AG09319 (cell line): ENCODE results near the gene ABCB8.
A peak's percentile ranks its signal among the peaks of the same experiment; 100 is the strongest.

Experiments
- DNase-seq: peaks from one replicate; pipeline ENCODE4 v3.0.0-alpha.2; 2010; ENCODE audit warnings: low read depth; ENCODE audit errors: extremely low read depth
- CTCF ChIP-seq: IDR thresholded peaks from 2 replicates; pipeline ENCODE4 v1.5.1; 2011; ENCODE audit warnings: low read depth, mild to moderate bottlenecking, inconsistent platforms, low read length, moderate library complexity

The ABCB8 gene

GRCh38 chr7:151012031-151012692 lies 16.1 kb upstream of the ABCB8 start:
- no peak for TF ChIP-seq CTCF
- no peak for DNase-seq

DNA sequence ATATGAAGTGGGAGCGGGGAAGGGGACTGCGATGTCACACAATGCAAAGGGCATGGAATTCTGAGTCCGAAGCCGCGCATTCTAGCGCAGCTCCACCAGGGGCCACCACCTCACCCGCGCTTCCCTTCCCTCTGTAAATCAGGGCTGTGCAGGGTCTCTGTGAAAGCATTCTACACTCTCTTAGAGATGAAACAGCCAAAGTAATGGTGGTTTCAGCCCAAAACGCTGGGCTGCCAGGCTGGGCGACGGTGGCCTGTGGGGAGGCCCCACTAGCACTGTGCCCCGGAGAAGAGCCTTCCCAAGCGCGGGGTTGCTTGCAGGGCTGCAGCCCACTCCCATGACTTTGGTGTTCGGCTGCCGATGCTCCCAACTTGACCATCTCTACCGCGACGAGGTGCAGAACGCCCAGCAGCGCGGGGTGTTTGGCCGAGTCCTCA lies 15.3 kb upstream of the ABCB8 start:
- TF ChIP-seq CTCF, result peak; percentile 69
- no peak for DNase-seq

DNA sequence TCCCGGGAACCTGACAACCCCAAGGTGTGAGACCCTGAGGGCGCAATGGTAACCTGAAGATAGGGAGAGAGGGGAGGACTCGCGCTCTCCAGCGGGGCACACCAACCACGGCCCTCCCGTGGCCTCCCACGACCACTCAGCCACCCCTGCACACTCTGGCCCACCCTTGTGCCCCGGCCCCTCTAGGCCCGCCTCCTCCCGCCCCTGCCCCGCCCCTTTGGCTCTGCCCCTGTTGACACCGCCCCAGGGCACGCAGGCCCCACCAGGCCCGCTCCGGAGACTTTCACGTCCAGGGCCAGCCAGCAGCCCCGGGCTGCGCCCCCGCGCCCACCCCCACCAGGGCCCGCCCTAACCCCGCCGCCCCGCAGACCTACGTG lies 14.9 kb upstream of the ABCB8 start:
- DNase-seq, result no peak
- TF ChIP-seq CTCF, result no peak

DNA sequence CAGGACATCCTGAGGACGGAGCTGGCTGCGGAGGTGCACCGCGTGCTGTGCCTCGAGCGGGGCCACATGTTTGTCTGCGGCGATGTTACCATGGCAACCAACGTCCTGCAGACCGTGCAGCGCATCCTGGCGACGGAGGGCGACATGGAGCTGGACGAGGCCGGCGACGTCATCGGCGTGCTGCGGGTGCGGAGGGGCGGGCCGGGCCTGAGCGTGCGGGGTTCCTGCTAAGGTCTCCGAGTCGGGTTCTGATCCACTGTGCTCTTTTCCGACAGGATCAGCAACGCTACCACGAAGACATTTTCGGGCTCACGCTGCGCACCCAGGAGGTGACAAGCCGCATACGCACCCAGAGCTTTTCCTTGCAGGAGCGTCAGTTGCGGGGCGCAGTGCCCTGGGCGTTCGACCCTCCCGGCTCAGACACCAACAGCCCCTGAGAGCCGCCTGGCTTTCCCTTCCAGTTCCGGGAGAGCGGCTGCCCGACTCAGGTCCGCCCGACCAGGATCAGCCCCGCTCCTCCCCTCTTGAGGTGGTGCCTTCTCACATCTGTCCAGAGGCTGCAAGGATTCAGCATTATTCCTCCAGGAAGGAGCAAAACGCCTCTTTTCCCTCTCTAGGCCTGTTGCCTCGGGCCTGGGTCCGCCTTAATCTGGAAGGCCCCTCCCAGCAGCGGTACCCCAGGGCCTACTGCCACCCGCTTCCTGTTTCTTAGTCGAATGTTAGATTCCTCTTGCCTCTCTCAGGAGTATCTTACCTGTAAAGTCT lies 14.3 kb upstream of the ABCB8 start:
- DNase-seq, result peak; percentile 42
- no peak; the same call in none of the 2 replicates for TF ChIP-seq CTCF

GRCh38 chr7:151014950-151015349 lies 13.3 kb upstream of the ABCB8 start:
- TF ChIP-seq CTCF, result no peak
- no peak for DNase-seq

DNA sequence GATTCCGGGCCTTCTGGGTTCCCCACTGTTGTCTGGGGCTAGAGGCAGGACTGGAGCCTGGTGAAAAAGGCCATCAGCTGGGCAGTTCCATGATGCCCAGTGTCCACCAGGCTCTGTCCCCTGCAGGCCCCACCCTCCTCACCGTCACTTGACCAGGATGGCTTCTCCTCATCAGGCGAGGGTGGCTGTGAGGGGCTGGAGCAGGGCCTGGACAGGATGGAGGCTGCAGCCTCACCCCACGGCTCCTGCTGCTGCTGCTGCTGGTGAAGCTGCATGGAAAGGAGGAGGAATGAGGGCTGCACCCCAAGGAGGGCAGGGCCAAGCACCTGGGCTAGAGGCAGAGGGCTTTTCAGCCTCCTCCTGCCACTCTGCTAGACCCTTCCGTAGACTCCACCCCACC lies 12.3 kb upstream of the ABCB8 start:
- no peak for DNase-seq
- no peak for TF ChIP-seq CTCF

- no peak for DNase-seq
- TF ChIP-seq CTCF, result no peak
These were observed 11.7 kb upstream of the ABCB8 start for GRCh38 chr7:151016505-151016904.
